Measurements from ENCODE around the gene CFAP69. TPM values are rescaled to one million over a fixed set of nuclear protein-coding genes. Genes with fewer than 3 reads are reported as not detected.

The CFAP69 gene
- total RNA-seq, 1 donor from 2014 or later = 0.86 TPM

DNA sequence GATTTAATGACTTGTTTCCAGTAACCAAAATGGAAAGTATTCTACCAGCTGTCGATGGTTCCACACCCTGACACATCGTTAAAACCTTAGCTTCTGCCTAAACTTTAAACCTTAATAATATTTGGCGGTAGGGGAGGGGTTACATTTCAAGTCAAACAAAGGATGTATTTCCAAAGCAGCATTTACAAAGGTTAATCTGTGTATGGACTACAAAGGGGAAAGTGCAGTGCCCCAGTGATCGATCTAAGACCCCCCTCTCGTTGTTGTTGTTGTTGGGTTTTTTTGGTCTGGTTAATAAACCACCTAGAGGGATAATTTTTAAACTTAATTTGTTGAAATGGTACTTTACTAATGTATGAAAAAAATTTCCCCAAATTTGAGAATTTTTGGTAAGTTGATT is 34.5 kb upstream of the CFAP69 start:
- H3K27me3 Mint-ChIP-seq (ENCODE audit: unreplicated experiment) = peaks cover 26% of the 10 kb centered on the region
- H3K9me3 Mint-ChIP-seq (ENCODE audit: unreplicated experiment) = no peaks in the 10 kb centered on the region
- peaks cover 13% of the 10 kb centered on the region for H3K4me1 Mint-ChIP-seq (ENCODE audit: unreplicated experiment)
- peak overlapping the region; percentile 68 for H3K4me3 Mint-ChIP-seq (ENCODE audit: unreplicated experiment)
- DNase-seq (ENCODE audit: extremely low spot score, unreplicated experiment) = no peak
- TF ChIP-seq, protein P1, sequence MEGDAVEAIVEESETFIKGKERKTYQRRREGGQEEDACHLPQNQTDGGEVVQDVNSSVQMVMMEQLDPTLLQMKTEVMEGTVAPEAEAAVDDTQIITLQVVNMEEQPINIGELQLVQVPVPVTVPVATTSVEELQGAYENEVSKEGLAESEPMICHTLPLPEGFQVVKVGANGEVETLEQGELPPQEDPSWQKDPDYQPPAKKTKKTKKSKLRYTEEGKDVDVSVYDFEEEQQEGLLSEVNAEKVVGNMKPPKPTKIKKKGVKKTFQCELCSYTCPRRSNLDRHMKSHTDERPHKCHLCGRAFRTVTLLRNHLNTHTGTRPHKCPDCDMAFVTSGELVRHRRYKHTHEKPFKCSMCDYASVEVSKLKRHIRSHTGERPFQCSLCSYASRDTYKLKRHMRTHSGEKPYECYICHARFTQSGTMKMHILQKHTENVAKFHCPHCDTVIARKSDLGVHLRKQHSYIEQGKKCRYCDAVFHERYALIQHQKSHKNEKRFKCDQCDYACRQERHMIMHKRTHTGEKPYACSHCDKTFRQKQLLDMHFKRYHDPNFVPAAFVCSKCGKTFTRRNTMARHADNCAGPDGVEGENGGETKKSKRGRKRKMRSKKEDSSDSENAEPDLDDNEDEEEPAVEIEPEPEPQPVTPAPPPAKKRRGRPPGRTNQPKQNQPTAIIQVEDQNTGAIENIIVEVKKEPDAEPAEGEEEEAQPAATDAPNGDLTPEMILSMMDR (IDR thresholded peaks at IDR 0.05) = no peak
- no peaks in the 10 kb centered on the region for H3K36me3 Mint-ChIP-seq (ENCODE audit: unreplicated experiment)
- no peak overlapping the region for H3K27ac Mint-ChIP-seq (ENCODE audit: unreplicated experiment)

DNA sequence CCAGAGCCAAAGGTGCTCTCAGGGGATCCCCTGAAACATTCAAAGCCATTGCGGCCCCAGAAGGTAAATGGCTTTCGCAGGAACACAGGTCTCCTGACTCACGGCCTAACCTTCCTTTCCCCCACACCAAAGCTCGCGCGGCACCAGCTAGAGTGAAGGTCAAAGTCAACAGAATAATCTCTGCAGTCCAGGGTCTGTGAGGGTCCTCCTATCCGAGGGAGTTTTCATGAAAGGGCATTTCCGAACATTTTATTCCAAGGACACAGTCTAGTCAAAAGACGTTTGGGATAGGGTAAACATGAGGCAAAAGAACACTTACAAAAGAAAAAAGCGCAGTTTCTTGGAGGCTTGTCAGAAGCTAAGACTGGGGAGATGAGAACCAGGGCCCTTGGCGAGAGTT is 34.0 kb upstream of the CFAP69 start:
- DNase-seq (ENCODE audit: extremely low spot score, unreplicated experiment) = no peak
- Mint-ChIP-seq H3K4me3 (ENCODE audit: unreplicated experiment) (peak overlapping the region; percentile 68), H3K27me3 (ENCODE audit: unreplicated experiment) (peaks cover 27% of the 10 kb centered on the region), H3K9me3 (ENCODE audit: unreplicated experiment) (no peaks in the 10 kb centered on the region), H3K27ac (ENCODE audit: unreplicated experiment) (no peak overlapping the region), H3K4me1 (ENCODE audit: unreplicated experiment) (peaks cover 13% of the 10 kb centered on the region), H3K36me3 (ENCODE audit: unreplicated experiment) (no peaks in the 10 kb centered on the region)
- TF ChIP-seq, protein P1 (IDR thresholded peaks at IDR 0.05) = no peak

DNA sequence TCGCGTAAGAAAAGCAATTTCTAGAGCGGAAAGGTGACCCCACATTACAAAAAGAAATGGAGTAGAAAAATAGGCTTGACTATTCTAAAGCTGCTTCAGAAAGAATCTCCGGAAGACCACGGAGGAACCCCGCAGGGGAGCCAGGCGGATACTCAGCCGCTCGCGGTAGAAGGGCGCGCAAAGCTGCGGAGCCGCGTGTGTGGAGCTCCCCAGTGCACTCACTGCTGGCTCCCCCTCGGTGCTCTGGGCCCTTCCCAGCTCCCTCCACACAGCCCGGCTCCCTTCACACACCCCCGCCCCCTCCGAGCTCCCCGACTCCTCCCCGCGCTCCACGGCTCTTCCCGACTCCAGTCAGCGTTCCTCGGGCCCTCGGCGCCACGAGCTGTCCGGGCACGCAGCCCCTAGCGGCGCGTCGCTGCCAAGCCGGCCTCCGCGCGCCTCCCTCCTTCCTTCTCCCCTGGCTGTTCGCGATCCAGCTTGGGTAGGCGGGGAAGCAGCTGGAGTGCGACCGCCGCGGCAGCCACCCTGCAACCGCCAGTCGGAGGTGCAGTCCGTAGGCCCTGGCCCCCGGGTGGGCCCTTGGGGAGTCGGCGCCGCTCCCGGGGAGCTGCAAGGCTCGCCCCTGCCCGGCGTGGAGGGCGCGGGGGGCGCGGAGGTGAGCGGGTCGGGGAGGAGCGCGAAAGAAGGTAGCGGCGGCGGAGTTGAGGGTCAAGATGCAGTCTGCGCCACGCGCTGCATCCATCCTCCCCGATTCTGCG is 33.4 kb upstream of the CFAP69 start, which contains the start of gene STEAP2:
Gene STEAP2 (plus strand): TSS at position 350 of the 758 bp plus-strand sequence. CDS start 13,343 bp downstream, outside the sequence.
- peaks cover 30% of the 10 kb centered on the region for H3K27me3 Mint-ChIP-seq (ENCODE audit: unreplicated experiment)
- peak within 1 kb of the TSS; percentile 68 for H3K4me3 Mint-ChIP-seq (ENCODE audit: unreplicated experiment)
- H3K9me3 Mint-ChIP-seq (ENCODE audit: unreplicated experiment) = no peaks in the 10 kb centered on the region
- no peak within 1 kb of the TSS for H3K27ac Mint-ChIP-seq (ENCODE audit: unreplicated experiment)
- DNase-seq (ENCODE audit: extremely low spot score, unreplicated experiment) = peak; percentile 89
- H3K4me1 Mint-ChIP-seq (ENCODE audit: unreplicated experiment) = peaks cover 13% of the 10 kb centered on the region
- TF ChIP-seq, protein P1 (IDR thresholded peaks at IDR 0.05) = peak; percentile 63
- no peaks in the 10 kb centered on the region for H3K36me3 Mint-ChIP-seq (ENCODE audit: unreplicated experiment)

DNA sequence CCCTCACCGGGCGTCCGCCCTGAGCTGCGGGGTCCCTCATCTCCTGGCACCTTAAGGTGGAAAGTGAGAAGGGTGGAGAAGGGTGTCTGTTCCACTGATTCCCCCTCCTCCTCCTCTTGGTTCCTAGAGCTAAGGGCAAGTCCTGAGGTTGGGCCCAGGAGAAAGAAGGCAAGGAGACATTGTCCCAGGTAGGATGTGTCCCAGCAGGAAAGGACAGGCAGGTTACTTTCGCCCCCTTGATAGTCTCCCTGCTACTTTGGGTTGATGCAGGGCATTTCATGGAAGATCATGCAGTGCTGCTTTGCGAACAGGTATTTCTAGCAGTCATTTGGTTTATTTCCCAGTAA is 32.9 kb upstream of the CFAP69 start:
- no peak overlapping the region for H3K27ac Mint-ChIP-seq (ENCODE audit: unreplicated experiment)
- TF ChIP-seq, protein P1 (IDR thresholded peaks at IDR 0.05) = no peak
- no peaks in the 10 kb centered on the region for H3K36me3 Mint-ChIP-seq (ENCODE audit: unreplicated experiment)
- H3K9me3 Mint-ChIP-seq (ENCODE audit: unreplicated experiment) = no peaks in the 10 kb centered on the region
- no peak for DNase-seq (ENCODE audit: extremely low spot score, unreplicated experiment)
- H3K4me1 Mint-ChIP-seq (ENCODE audit: unreplicated experiment) = peaks cover 13% of the 10 kb centered on the region
- H3K4me3 Mint-ChIP-seq (ENCODE audit: unreplicated experiment) = peak overlapping the region; percentile 68
- peaks cover 32% of the 10 kb centered on the region for H3K27me3 Mint-ChIP-seq (ENCODE audit: unreplicated experiment)

DNA sequence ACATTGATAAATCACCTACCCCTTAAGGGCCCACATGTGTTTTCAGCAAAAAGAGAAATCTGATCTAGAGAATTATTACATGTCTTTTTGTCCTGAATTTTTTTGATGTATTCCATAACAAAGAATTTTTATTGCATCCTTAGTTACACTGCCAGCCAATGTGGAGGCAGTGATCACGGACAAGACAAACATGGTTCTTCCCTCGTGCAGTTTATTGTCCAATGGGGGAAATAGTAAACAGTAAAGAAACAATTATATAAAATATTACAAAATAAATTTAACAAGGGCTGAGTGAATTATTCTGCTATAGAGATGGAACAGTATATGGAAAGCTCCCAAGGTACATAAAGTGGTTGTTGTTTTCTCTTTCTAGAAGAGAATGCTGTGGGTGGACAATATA is 31.5 kb upstream of the CFAP69 start:
- peaks cover 13% of the 10 kb centered on the region for H3K4me1 Mint-ChIP-seq (ENCODE audit: unreplicated experiment)
- no peak overlapping the region for H3K27ac Mint-ChIP-seq (ENCODE audit: unreplicated experiment)
- no peaks in the 10 kb centered on the region for H3K9me3 Mint-ChIP-seq (ENCODE audit: unreplicated experiment)
- H3K27me3 Mint-ChIP-seq (ENCODE audit: unreplicated experiment) = peaks cover 38% of the 10 kb centered on the region
- DNase-seq (ENCODE audit: extremely low spot score, unreplicated experiment) = no peak
- H3K4me3 Mint-ChIP-seq (ENCODE audit: unreplicated experiment) = no peak overlapping the region
- no peaks in the 10 kb centered on the region for H3K36me3 Mint-ChIP-seq (ENCODE audit: unreplicated experiment)
- TF ChIP-seq, protein P1 (IDR thresholded peaks at IDR 0.05) = no peak
